PC-3 (cell line): ENCODE measurements around the gene RTN1. TPM values are rescaled to one million over a fixed set of nuclear protein-coding genes. Genes with fewer than 3 reads are reported as not detected.

ENCODE experiments used
- ATAC-seq: fragments of 200-7000 bp; cut with Tn5 transposase; 2 replicates; pipeline ENCODE4 v1.9.1; 2020; ENCODE audit warnings: mild to moderate bottlenecking, moderate library complexity
- BruUV-seq: library from RNA; stranded (reverse); fragments of 400-500 nt; replicated peaks from 2 replicates; lab custom pipeline; 2021; lab: Mats Ljungman, UMichigan
- CTCF ChIA-PET: fragments of 300-600 bp; sonication (Branson Sonifier 250); formaldehyde crosslinking; loops from one replicate; lab custom pipeline; 2022; ENCODE audit warnings: antibody characterized with exemption; lab: Charles Lee
- POLR2A ChIA-PET: fragments of 300-600 bp; sonication (Branson Sonifier 250); formaldehyde crosslinking; loops from one replicate; lab custom pipeline; 2022; ENCODE audit warnings: antibody characterized with exemption; ENCODE audit not compliant: unreplicated experiment; lab: Charles Lee
- DNase-seq: peaks from one replicate; pipeline ENCODE4 v3.0.0-alpha.2; 2015
- H2AFZ ChIP-seq: fragments of 300-600 bp; sonication (generic); 2 replicates; pipeline ENCODE4 v1.6.0; 2016; ENCODE audit warnings: antibody characterized with exemption, low read length
- H3F3A ChIP-seq: fragments of 300-600 bp; sonication (generic); one replicate; pipeline ENCODE4 v1.6.0; 2017; ENCODE audit warnings: antibody characterized with exemption, low read length, control low read depth, mild to moderate bottlenecking; ENCODE audit not compliant: unreplicated experiment
- H3K27ac ChIP-seq: fragments of 300-600 bp; sonication (generic); 2 replicates; pipeline ENCODE4 v1.5.1; 2016; ENCODE audit warnings: mild to moderate bottlenecking, low read length
- H3K27me3 ChIP-seq: fragments of 300-600 bp; sonication (generic); 2 replicates; pipeline ENCODE4 v1.6.1; 2016; ENCODE audit warnings: low read length, mixed read lengths
- H3K36me3 ChIP-seq: fragments of 300-600 bp; sonication (generic); 2 replicates; pipeline ENCODE4 v1.6.1; 2016; ENCODE audit warnings: low read depth, mixed run types, low read length, mixed read lengths
- H3K4me1 ChIP-seq: fragments of 300-600 bp; sonication (generic); 2 replicates; pipeline ENCODE4 v1.5.1; 2016; ENCODE audit warnings: low read length; ENCODE audit not compliant: insufficient read depth
- H3K4me2 ChIP-seq: fragments of 300-600 bp; sonication (generic); 2 replicates; pipeline ENCODE4 v1.6.0; 2016; ENCODE audit warnings: low read length
- H3K4me3 ChIP-seq: fragments of 300-600 bp; sonication (generic); 2 replicates; pipeline ENCODE4 v1.5.1; 2016; ENCODE audit warnings: mild to moderate bottlenecking, low read length, mixed read lengths
- H3K79me2 ChIP-seq: fragments of 300-600 bp; sonication (generic); 2 replicates; pipeline ENCODE4 v1.6.1; 2017; ENCODE audit warnings: low read length, mixed read lengths
- H3K9ac ChIP-seq: fragments of 300-600 bp; sonication (generic); 2 replicates; pipeline ENCODE4 v1.6.0; 2016; ENCODE audit warnings: mild to moderate bottlenecking, low read length
- H3K9me2 ChIP-seq: fragments of 300-600 bp; sonication (generic); replicated peaks from 2 replicates; pipeline ENCODE4 v1.6.1; 2016; ENCODE audit warnings: mixed run types, low read length, mixed read lengths
- H3K9me3 ChIP-seq: fragments of 300-600 bp; sonication (generic); 2 replicates; pipeline ENCODE4 v1.6.1; 2016; ENCODE audit warnings: low read length, mixed read lengths
- H4K20me1 ChIP-seq: fragments of 300-600 bp; sonication (generic); 2 replicates; pipeline ENCODE4 v1.6.1; 2016; ENCODE audit warnings: low read length, mixed read lengths
- EZH2 ChIP-seq: fragments of 300-600 bp; sonication (generic); IDR thresholded peaks from one replicate; pipeline ENCODE4 v1.6.1; 2017; ENCODE audit warnings: antibody characterized with exemption, mild to moderate bottlenecking, low read length; ENCODE audit not compliant: unreplicated experiment
- EZH2phosphoT487 ChIP-seq: fragments of 300-600 bp; sonication (generic); IDR thresholded peaks from 2 replicates; pipeline ENCODE4 v1.6.1; 2018; ENCODE audit warnings: mild to moderate bottlenecking, antibody characterized with exemption, low read length, borderline replicate concordance
- intact Hi-C: fragments of 100-400 bp; cut with micrococcal nuclease; formaldehyde crosslinking; loops from 2 replicates; pipeline ENCODE4 v1.9.0; 2023
- total RNA-seq: library from RNA; depleted of rRNA; stranded (reverse); fragments of >200 nt; gene quantifications from 2 replicates; pipeline ENCODE4 v1.2.3, GENCODE V29; 2014
- TF ChIP-seq, protein P1 (sequence below): fragments of 300-600 bp; sonication (generic); conservative IDR thresholded peaks from 2 replicates; pipeline ENCODE4 v1.5.1; 2017; ENCODE audit warnings: antibody characterized with exemption, low read depth, mild to moderate bottlenecking, low read length

Gene RTN1
- total RNA-seq, 1 experiment from 2014 or later = not detected

DNA sequence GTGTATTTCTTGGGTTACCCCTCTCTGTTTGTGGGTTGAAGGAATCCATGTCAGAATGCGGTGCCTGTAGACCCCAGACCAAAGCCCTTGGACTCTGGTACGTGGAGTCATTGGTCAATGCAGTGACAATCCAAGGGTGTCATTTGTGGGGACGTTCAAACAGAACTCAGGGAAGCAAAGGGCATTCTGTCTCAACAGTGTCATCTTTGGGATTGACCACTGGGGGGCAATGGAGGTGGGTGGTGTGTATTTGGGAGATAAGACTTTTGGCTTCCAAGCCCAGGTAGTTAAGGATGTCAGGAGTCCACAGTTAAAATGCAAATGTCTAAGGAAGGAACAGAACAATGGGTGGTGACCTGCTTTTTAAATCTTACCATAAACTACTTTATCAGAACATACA is 239.3 kb downstream of the RTN1 start:
- H3F3A ChIP-seq = no peaks in the 10 kb centered on the region
- peaks cover 86% of the 10 kb centered on the region for H3K27me3 ChIP-seq
- no peaks in the 10 kb centered on the region for H3K79me2 ChIP-seq
- no peaks in the 10 kb centered on the region for H3K9me2 ChIP-seq
- TF ChIP-seq EZH2phosphoT487 = no peak
- TF ChIP-seq, protein P1, sequence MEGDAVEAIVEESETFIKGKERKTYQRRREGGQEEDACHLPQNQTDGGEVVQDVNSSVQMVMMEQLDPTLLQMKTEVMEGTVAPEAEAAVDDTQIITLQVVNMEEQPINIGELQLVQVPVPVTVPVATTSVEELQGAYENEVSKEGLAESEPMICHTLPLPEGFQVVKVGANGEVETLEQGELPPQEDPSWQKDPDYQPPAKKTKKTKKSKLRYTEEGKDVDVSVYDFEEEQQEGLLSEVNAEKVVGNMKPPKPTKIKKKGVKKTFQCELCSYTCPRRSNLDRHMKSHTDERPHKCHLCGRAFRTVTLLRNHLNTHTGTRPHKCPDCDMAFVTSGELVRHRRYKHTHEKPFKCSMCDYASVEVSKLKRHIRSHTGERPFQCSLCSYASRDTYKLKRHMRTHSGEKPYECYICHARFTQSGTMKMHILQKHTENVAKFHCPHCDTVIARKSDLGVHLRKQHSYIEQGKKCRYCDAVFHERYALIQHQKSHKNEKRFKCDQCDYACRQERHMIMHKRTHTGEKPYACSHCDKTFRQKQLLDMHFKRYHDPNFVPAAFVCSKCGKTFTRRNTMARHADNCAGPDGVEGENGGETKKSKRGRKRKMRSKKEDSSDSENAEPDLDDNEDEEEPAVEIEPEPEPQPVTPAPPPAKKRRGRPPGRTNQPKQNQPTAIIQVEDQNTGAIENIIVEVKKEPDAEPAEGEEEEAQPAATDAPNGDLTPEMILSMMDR = peak; percentile 81
- H3K4me1 ChIP-seq = no peaks in the 10 kb centered on the region
- intact Hi-C loops = no loop called here
- no peak overlapping the region for H3K4me2 ChIP-seq
- no TSS peak for BruUV-seq
- H4K20me1 ChIP-seq = no peaks in the 10 kb centered on the region
- no peak overlapping the region for H3K4me3 ChIP-seq
- H3K36me3 ChIP-seq = no peaks in the 10 kb centered on the region
- no peak overlapping the region for H2AFZ ChIP-seq
- no peaks in the 10 kb centered on the region for H3K9me3 ChIP-seq
- POLR2A ChIA-PET = no interaction called here
- no peak overlapping the region for H3K27ac ChIP-seq
- peak; percentile 58 for DNase-seq
- peak; percentile 27; the same call in 1 of the 2 replicates for ATAC-seq
- H3K9ac ChIP-seq = no peak overlapping the region
- CTCF ChIA-PET = interaction anchor here (1.0 kb wide), 1 partner anchor 57 kb away, joined by 4 read pairs; no protein-coding TSS in a partner anchor

DNA sequence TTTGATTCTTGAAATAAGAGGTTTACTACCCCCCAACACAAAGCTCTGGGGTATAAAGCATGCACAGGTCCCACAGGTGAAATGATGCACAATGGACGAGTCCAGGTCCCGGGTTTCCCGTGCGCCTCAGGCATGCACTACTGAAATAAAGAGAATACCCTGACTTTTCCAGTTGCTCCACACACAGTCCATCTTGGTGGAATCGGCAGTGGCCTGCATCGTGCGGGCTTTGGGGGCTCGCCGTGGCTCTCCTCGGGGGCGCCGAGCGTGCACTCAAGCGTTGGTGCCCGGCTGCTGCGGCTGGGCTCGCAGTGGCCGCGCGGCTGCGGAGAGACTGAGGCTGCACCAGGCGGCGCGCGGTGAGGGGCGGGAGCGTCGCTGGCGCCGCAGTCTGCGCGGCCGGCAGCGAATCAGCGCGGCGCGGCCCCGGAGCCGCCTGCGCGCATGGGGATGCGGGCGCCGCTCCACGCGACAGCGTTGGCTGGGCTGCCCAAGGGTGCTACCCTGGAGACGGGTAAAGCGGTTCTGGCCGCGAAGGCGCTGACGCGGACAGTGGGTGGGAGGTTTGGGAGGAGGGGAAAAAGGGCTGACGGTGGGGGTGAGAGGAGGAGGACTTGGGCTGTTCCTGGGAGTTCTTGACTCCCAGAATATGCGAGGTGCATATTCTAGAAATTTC is 240.2 kb downstream of the RTN1 start:
- H4K20me1 ChIP-seq = no peaks in the 10 kb centered on the region
- H3K27ac ChIP-seq = no peak overlapping the region
- TF ChIP-seq, protein P1 = no peak
- TF ChIP-seq EZH2phosphoT487 = peak; percentile 62
- peak; percentile 99 for TF ChIP-seq EZH2
- ChIA-PET POLR2A (no interaction called here), CTCF (no interaction called here)
- no peaks in the 10 kb centered on the region for H3K4me1 ChIP-seq
- H3K4me3 ChIP-seq = no peak overlapping the region
- H2AFZ ChIP-seq = no peak overlapping the region
- no peaks in the 10 kb centered on the region for H3F3A ChIP-seq
- DNase-seq (no peak), ATAC-seq (peak; percentile 26)
- no peaks in the 10 kb centered on the region for H3K36me3 ChIP-seq
- no peaks in the 10 kb centered on the region for H3K9me3 ChIP-seq
- no peaks in the 10 kb centered on the region for H3K79me2 ChIP-seq
- 0 out of 2 replicates have a peak overlapping the region, but pooled peaks have one; percentile 1 for H3K4me2 ChIP-seq
- BruUV-seq = no TSS peak
- intact Hi-C loops = no loop called here
- peaks cover 94% of the 10 kb centered on the region for H3K27me3 ChIP-seq
- no peak overlapping the region for H3K9ac ChIP-seq
- no peaks in the 10 kb centered on the region for H3K9me2 ChIP-seq
